Mesenchymal stem cell (in vitro differentiated cells and primary cell): ENCODE data around the gene PRKX. TPM values are rescaled to one million over a fixed set of nuclear protein-coding genes. Genes with fewer than 3 reads are reported as not detected.

Experiments used
- DNase-seq: peaks from one replicate; pipeline ENCODE4 v3.0.0-alpha.2; 2013
- H2AFZ ChIP-seq: one replicate; pipeline ENCODE4 v1.6.1; 2013; ENCODE audit warnings: low read depth, mild to moderate bottlenecking, control low read depth, inconsistent platforms, low read length, moderate library complexity
- H2AK5ac ChIP-seq: 2 replicates; pipeline ENCODE4 v1.6.1; 2013; ENCODE audit warnings: low read length, moderate library complexity, mild to moderate bottlenecking, inconsistent platforms; ENCODE audit not compliant: severe bottlenecking
- H2BK120ac ChIP-seq: one replicate; pipeline ENCODE4 v1.6.1; 2013; ENCODE audit warnings: low read depth, mild to moderate bottlenecking, inconsistent platforms, low read length, moderate library complexity
- H2BK12ac ChIP-seq, 2 experiments: one replicate each; pipeline ENCODE4 v1.6.1; 2013; ENCODE audit warnings: inconsistent platforms in 2 of 2, low read length in 2 of 2, mild to moderate bottlenecking in 2 of 2, moderate library complexity in 2 of 2, control low read depth in 1 of 2
- H2BK15ac ChIP-seq: one replicate; pipeline ENCODE4 v1.6.1; 2013; ENCODE audit warnings: mild to moderate bottlenecking, low read depth, inconsistent platforms; ENCODE audit not compliant: poor library complexity, severe bottlenecking
- H2BK5ac ChIP-seq: 2 replicates; pipeline ENCODE4 v1.6.1; 2013; ENCODE audit warnings: low read depth, mild to moderate bottlenecking, low read length, control low read depth, inconsistent platforms; ENCODE audit not compliant: poor library complexity, severe bottlenecking
- H3K14ac ChIP-seq, 2 experiments: one replicate each; pipeline ENCODE4 v1.6.1; 2013; ENCODE audit warnings: inconsistent platforms in 2 of 2, low read length in 2 of 2, control low read depth in 1 of 2, mild to moderate bottlenecking in 1 of 2, moderate library complexity in 1 of 2
- H3K18ac ChIP-seq, 2 experiments: one replicate each; pipeline ENCODE4 v1.6.1; 2013; ENCODE audit warnings: inconsistent platforms in 2 of 2, low read length in 2 of 2, control low read depth in 1 of 2, low read depth in 1 of 2, mild to moderate bottlenecking in 1 of 2
- H3K23ac ChIP-seq, 2 experiments: one replicate each; pipeline ENCODE4 v1.6.1; 2013; ENCODE audit warnings: inconsistent platforms in 2 of 2, low read length in 2 of 2, mild to moderate bottlenecking in 2 of 2, moderate library complexity in 2 of 2, control low read depth in 1 of 2
- H3K27ac ChIP-seq: 2 replicates; pipeline ENCODE4 v1.5.1; 2013; ENCODE audit warnings: mild to moderate bottlenecking, moderate library complexity, low read length, control low read depth, inconsistent platforms; ENCODE audit not compliant: poor library complexity, severe bottlenecking
- H3K27me3 ChIP-seq, 2 experiments: 2 replicates each; pipeline versions ENCODE4 v1.6.1 to v1.7.0; 2013; ENCODE audit warnings: low read length in 2 of 2, mild to moderate bottlenecking in 2 of 2, moderate library complexity in 2 of 2, control low read depth in 1 of 2, inconsistent platforms in 1 of 2; ENCODE audit not compliant: control insufficient read depth in 1 of 2, insufficient read depth in 1 of 2
- H3K36me3 ChIP-seq, 2 experiments: 2 replicates each; pipeline versions ENCODE4 v1.6.1 to v1.7.0; 2013; ENCODE audit warnings: low read length in 2 of 2, control low read depth in 1 of 2, inconsistent platforms in 1 of 2, low read depth in 1 of 2, mild to moderate bottlenecking in 1 of 2; ENCODE audit not compliant: insufficient read depth in 2 of 2, control insufficient read depth in 1 of 2
- H3K4ac ChIP-seq, 2 experiments: one replicate each; pipeline ENCODE4 v1.6.1; 2013; ENCODE audit warnings: inconsistent platforms in 2 of 2, low read length in 2 of 2, mild to moderate bottlenecking in 2 of 2, moderate library complexity in 2 of 2, control low read depth in 1 of 2, low read depth in 1 of 2
- H3K4me1 ChIP-seq: 2 replicates; pipeline ENCODE4 v1.6.1; 2013; ENCODE audit warnings: low read depth, low read length, control low read depth; ENCODE audit not compliant: control insufficient read depth, insufficient read depth
- H3K4me2 ChIP-seq: 2 replicates; pipeline ENCODE4 v1.6.1; 2013; ENCODE audit warnings: low read length, mild to moderate bottlenecking, inconsistent platforms; ENCODE audit not compliant: poor library complexity, severe bottlenecking
- H3K4me3 ChIP-seq, 2 experiments: 2 replicates each; pipeline versions ENCODE4 v1.5.1 to v1.7.0; 2013; ENCODE audit warnings: low read length in 2 of 2, mild to moderate bottlenecking in 2 of 2, control low read depth in 1 of 2, low read depth in 1 of 2; ENCODE audit not compliant: insufficient read depth in 1 of 2
- H3K79me1 ChIP-seq: replicated peaks from 2 replicates; pipeline ENCODE4 v1.6.1; 2013; ENCODE audit warnings: mild to moderate bottlenecking, control low read depth, low read length, inconsistent platforms; ENCODE audit not compliant: poor library complexity, severe bottlenecking
- H3K9ac ChIP-seq: 2 replicates; pipeline ENCODE4 v1.7.0; 2013; ENCODE audit warnings: mild to moderate bottlenecking, low read length, moderate library complexity
- H3K9me3 ChIP-seq: 2 replicates; pipeline ENCODE4 v1.7.0; 2013; ENCODE audit warnings: mild to moderate bottlenecking, low read length; ENCODE audit not compliant: control insufficient read depth
- H4K8ac ChIP-seq: one replicate; pipeline ENCODE4 v1.6.1; 2013; ENCODE audit warnings: inconsistent platforms, mild to moderate bottlenecking, low read length, moderate library complexity
- H4K91ac ChIP-seq: one replicate; pipeline ENCODE4 v1.6.1; 2013; ENCODE audit warnings: mild to moderate bottlenecking, low read length, inconsistent platforms
- WGBS: methylation state at CpG from one replicate; pipeline ENCODE4 v1.1.7; 2013; ENCODE audit warnings: mixed read lengths; 5-methylcytosine and 5-hydroxymethylcytosine counted together
- polyA plus RNA-seq, 2 experiments: library from polyadenylated mRNA; stranded (reverse); fragments of 200-250 nt; gene quantifications; one replicate each; pipeline ENCODE4 v1.2.3, GENCODE V29; 2013

PRKX gene
- 6.2 TPM for polyA plus RNA-seq (2013, experiment 1 of 2)
- polyA plus RNA-seq (2013, experiment 2 of 2): 6.6 TPM

DNA sequence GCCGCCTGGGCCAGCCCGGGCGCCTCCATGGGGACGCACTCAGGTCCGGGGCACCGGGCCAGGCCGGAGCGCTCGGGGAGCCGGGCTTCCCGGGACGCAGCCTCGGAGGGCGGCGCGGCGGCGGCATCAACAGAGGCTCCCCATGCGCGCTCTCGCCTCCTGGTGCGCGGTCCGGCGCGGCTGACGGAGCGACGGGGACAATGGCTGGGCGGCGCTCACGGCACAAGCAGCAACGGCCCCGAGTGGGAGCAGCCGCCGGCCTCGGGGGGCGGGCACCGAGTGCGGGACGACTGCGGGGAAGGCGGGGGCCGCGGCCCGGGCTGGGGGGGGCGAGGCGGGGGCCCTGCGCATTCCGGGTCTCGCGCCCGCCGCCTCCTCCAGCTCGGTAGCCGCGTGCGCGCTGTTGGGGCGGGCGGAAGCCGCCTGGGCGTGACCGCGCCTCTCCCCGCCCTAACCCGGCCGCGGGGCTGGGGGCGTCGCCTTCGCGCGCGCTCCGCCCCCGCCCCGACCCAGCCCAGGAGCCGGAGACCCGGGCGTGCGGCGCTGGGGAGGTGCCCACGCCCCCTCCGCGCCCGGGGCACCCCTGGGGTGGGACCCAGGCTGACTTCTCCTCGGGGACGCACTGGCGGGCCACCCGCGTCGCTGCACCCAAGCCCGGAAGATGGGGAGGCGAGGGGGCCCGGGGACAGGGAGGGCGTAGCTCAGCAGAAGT, at the start of gene PRKX:
Gene PRKX, minus strand, starts transcription at position 425 of the 712 bp plus-strand sequence. Its CDS starts 396 bp downstream, at position 29.
- under 1% methylated on average over 22 of the region's 97 CpGs for WGBS
- H3K79me1 ChIP-seq: no peaks in the 10 kb centered on the region
- peak within 1 kb of the TSS; percentile 77 for H3K4me3 ChIP-seq
- H3K14ac ChIP-seq: peak within 1 kb of the TSS in 1 of 2 experiments; percentile 65
- no peak within 1 kb of the TSS for H4K91ac ChIP-seq
- DNase-seq: peak; percentile 47
- peak within 1 kb of the TSS; percentile 34 for H2BK120ac ChIP-seq
- H2BK5ac ChIP-seq: peak within 1 kb of the TSS; percentile 19
- H2BK15ac ChIP-seq: no peak within 1 kb of the TSS
- peak within 1 kb of the TSS; percentile 65 for H3K9ac ChIP-seq
- H3K4me2 ChIP-seq: peak within 1 kb of the TSS; percentile 75
- no peak within 1 kb of the TSS for H2AK5ac ChIP-seq
- peak within 1 kb of the TSS; percentile 54 to 80 for H3K18ac ChIP-seq
- H4K8ac ChIP-seq: peak within 1 kb of the TSS; percentile 28
- peak within 1 kb of the TSS; percentile 77 for H2AFZ ChIP-seq
- H3K23ac ChIP-seq: no peak within 1 kb of the TSS
- no peak within 1 kb of the TSS for H3K27ac ChIP-seq
- no peaks in the 10 kb centered on the region for H3K36me3 ChIP-seq
- peak within 1 kb of the TSS; percentile 35 to 61 for H3K4ac ChIP-seq
- no peak within 1 kb of the TSS for H2BK12ac ChIP-seq
- no peaks in the 10 kb centered on the region for H3K9me3 ChIP-seq
- peaks cover 5% of the 10 kb centered on the region for H3K4me1 ChIP-seq
- H3K27me3 ChIP-seq: no peaks in the 10 kb centered on the region

- Histone ChIP-seq H3K27me3 (no peaks in the 10 kb centered on the region), H3K23ac (no peak overlapping the region), H4K91ac (no peak overlapping the region), H3K9ac (no peak overlapping the region), H3K4ac (no peak overlapping the region), H3K18ac (no peak overlapping the region), H3K14ac (no peak overlapping the region), H3K79me1 (no peaks in the 10 kb centered on the region), H3K4me3 (no peak overlapping the region), H3K27ac (no peak overlapping the region), H2BK120ac (no peak overlapping the region), H2BK5ac (no peak overlapping the region), H2BK15ac (no peak overlapping the region), H3K4me1 (no peaks in the 10 kb centered on the region), H3K9me3 (no peaks in the 10 kb centered on the region), H2BK12ac (no peak overlapping the region), H3K4me2 (no peak overlapping the region), H3K36me3 (no peaks in the 10 kb centered on the region), H2AK5ac (no peak overlapping the region), H4K8ac (no peak overlapping the region), H2AFZ (no peak overlapping the region)
- WGBS: no CpG with 5 or more reads among the region's 2 CpGs
- no peak for DNase-seq
These were observed 49.7 kb upstream of the PRKX start for GRCh38 chrX:3763111-3763510.

DNA sequence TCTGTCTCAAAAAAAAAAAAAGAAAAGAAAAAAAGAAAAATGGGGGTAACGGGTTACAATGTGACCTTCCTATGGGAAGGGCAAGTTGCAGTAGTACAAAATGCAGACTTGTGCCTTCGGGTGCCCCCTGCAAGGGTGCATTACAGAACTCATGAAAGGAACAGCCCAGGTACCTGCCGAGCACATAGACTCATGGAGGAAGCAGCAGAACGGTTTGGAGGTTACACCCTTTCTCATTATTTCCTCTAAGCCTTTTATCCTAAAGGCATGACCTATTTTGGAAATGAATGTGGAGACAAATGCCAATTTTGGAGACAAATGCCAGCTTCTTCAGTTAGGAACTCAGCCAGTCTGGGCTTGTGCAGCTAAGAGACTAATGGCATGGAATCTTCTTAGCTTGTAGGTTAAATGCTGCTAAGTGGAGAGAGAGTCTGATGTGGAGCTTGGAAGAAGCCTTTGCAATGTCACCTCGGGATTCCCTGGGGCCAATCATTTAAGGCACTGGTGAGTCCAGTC, 44.1 kb upstream of the PRKX start:
- Histone ChIP-seq H3K4ac (no peak overlapping the region), H4K8ac (no peak overlapping the region), H3K4me1 (no peaks in the 10 kb centered on the region), H2BK15ac (no peak overlapping the region), H3K27ac (no peak overlapping the region), H3K36me3 (no peaks in the 10 kb centered on the region), H3K14ac (no peak overlapping the region), H3K9ac (no peak overlapping the region), H3K9me3 (no peaks in the 10 kb centered on the region), H2AFZ (no peak overlapping the region), H2BK5ac (no peak overlapping the region), H3K23ac (no peak overlapping the region), H3K4me3 (no peak overlapping the region), H3K18ac (no peak overlapping the region), H3K79me1 (no peaks in the 10 kb centered on the region), H3K4me2 (no peak overlapping the region), H2BK12ac (no peak overlapping the region), H2AK5ac (no peak overlapping the region), H3K27me3 (no peaks in the 10 kb centered on the region), H2BK120ac (no peak overlapping the region), H4K91ac (no peak overlapping the region)
- no peak for DNase-seq
- 91% methylated on average over 2 of the region's 5 CpGs for WGBS

GRCh38 chrX:3748052-3748559, 34.7 kb upstream of the PRKX start:
- no peak overlapping the region for H2BK12ac ChIP-seq
- H3K36me3 ChIP-seq: no peaks in the 10 kb centered on the region
- no peaks in the 10 kb centered on the region for H3K4me1 ChIP-seq
- no peak overlapping the region for H3K9ac ChIP-seq
- no peak overlapping the region for H3K18ac ChIP-seq
- 76% methylated on average over 2 of the region's 3 CpGs for WGBS
- DNase-seq: peak; percentile 62
- no peak overlapping the region for H3K4me3 ChIP-seq
- no peak overlapping the region for H3K4me2 ChIP-seq
- H2BK15ac ChIP-seq: no peak overlapping the region
- no peak overlapping the region for H3K4ac ChIP-seq
- H3K79me1 ChIP-seq: no peaks in the 10 kb centered on the region
- H3K9me3 ChIP-seq: peaks cover 4% of the 10 kb centered on the region
- no peak overlapping the region for H2AFZ ChIP-seq
- H3K23ac ChIP-seq: no peak overlapping the region
- no peak overlapping the region for H3K14ac ChIP-seq
- H2BK5ac ChIP-seq: no peak overlapping the region
- H2BK120ac ChIP-seq: no peak overlapping the region
- no peak overlapping the region for H4K91ac ChIP-seq
- H3K27me3 ChIP-seq: no peaks in the 10 kb centered on the region
- no peak overlapping the region for H4K8ac ChIP-seq
- no peak overlapping the region for H3K27ac ChIP-seq
- H2AK5ac ChIP-seq: no peak overlapping the region
